Smooth muscle cell (in vitro differentiated cells): Measurements from ENCODE around the gene KIRREL3. TPM values are rescaled to one million over a fixed set of nuclear protein-coding genes. Genes with fewer than 3 reads are reported as not detected.

Experiments
- DNase-seq: peaks from one replicate; lab custom pipeline; 2025; ENCODE audit not compliant: unreplicated experiment; lab: John Stamatoyannopoulos, UW
- H2AFZ ChIP-seq: fragments of 200-600 bp; sonication (generic); 2 replicates; pipeline ENCODE4 v1.6.0; 2016; ENCODE audit warnings: antibody characterized with exemption, low read depth, mild to moderate bottlenecking
- H3F3A ChIP-seq: fragments of 200-600 bp; sonication (generic); 2 replicates; pipeline ENCODE4 v1.6.0; 2017; ENCODE audit warnings: antibody characterized with exemption, low read depth
- H3K27ac ChIP-seq: fragments of 200-600 bp; sonication (generic); 2 replicates; pipeline ENCODE4 v1.5.1; 2016; ENCODE audit warnings: low read depth, mild to moderate bottlenecking
- H3K27me3 ChIP-seq: fragments of 200-600 bp; sonication (generic); 2 replicates; pipeline ENCODE4 v1.6.1; 2016; ENCODE audit warnings: low read depth, mild to moderate bottlenecking
- H3K36me3 ChIP-seq: fragments of 200-600 bp; sonication (generic); 2 replicates; pipeline ENCODE4 v1.5.1; 2016; ENCODE audit warnings: low read depth
- H3K4me1 ChIP-seq: fragments of 200-600 bp; sonication (generic); 2 replicates; pipeline ENCODE4 v1.5.1; 2016; ENCODE audit warnings: low read depth
- H3K4me2 ChIP-seq: fragments of 200-600 bp; sonication (generic); 2 replicates; pipeline ENCODE4 v1.6.0; 2016; ENCODE audit warnings: mild to moderate bottlenecking
- H3K4me3 ChIP-seq: fragments of 200-600 bp; sonication (generic); 2 replicates; pipeline ENCODE4 v1.5.1; 2016; ENCODE audit warnings: mild to moderate bottlenecking
- H3K79me2 ChIP-seq: fragments of 200-600 bp; sonication (generic); 2 replicates; pipeline ENCODE4 v1.6.0; 2016; ENCODE audit warnings: low read depth, mild to moderate bottlenecking
- H3K9ac ChIP-seq: fragments of 200-600 bp; sonication (generic); 2 replicates; pipeline ENCODE4 v1.6.0; 2016; ENCODE audit warnings: low read depth
- H3K9me3 ChIP-seq: fragments of 200-600 bp; sonication (generic); replicated peaks from 2 replicates; pipeline ENCODE4 v1.5.1; 2016; ENCODE audit warnings: low read depth
- H4K20me1 ChIP-seq: fragments of 200-600 bp; sonication (generic); 2 replicates; pipeline ENCODE4 v1.6.0; 2016; ENCODE audit warnings: low read depth
- CTCF ChIP-seq: fragments of 200-600 bp; sonication (generic); IDR thresholded peaks from 2 replicates; pipeline ENCODE4 v1.5.1; 2017; ENCODE audit warnings: borderline replicate concordance, mild to moderate bottlenecking, antibody characterized with exemption; ENCODE audit not compliant: insufficient read depth, poor library complexity, severe bottlenecking
- WGBS: methylation state at CpG from one replicate; pipeline ENCODE4 v1.1.7; 2016; ENCODE audit warnings: low lambda C conversion rate; 5-methylcytosine and 5-hydroxymethylcytosine counted together
- polyA plus RNA-seq: library from polyadenylated mRNA; unstranded; fragments of >200 nt; fragmentation: Nextera tagmentation; extraction: Ambion mirVana; gene quantifications from 2 replicates; pipeline ENCODE4 v1.2.1, GENCODE V29; 2016
- total RNA-seq: library from RNA; depleted of rRNA; stranded (reverse); fragments of >200 nt; gene quantifications from 2 replicates; pipeline ENCODE4 v1.2.3, GENCODE V29; 2014

Gene KIRREL3
- total and polyA plus RNA-seq, 2 experiments from 2014 or later: 1.2 TPM; not detected in 1

GRCh38 chr11:126491092-126491491, 509.5 kb downstream of the KIRREL3 start:
- no peak overlapping the region for H3K4me3 ChIP-seq
- H4K20me1 ChIP-seq: no peaks in the 10 kb centered on the region
- no peaks in the 10 kb centered on the region for H3K27me3 ChIP-seq
- DNase-seq: no peak
- no peak for TF ChIP-seq CTCF
- no peaks in the 10 kb centered on the region for H3K36me3 ChIP-seq
- H3K27ac ChIP-seq: no peak overlapping the region
- no peaks in the 10 kb centered on the region for H3K9me3 ChIP-seq
- no peaks in the 10 kb centered on the region for H3K79me2 ChIP-seq
- H3F3A ChIP-seq: no peaks in the 10 kb centered on the region
- H3K9ac ChIP-seq: no peak overlapping the region
- peaks cover 5% of the 10 kb centered on the region for H3K4me1 ChIP-seq
- WGBS: 79% methylated on average over 13 of the region's 13 CpGs
- H3K4me2 ChIP-seq: no peak overlapping the region
- H2AFZ ChIP-seq: no peak overlapping the region

- H3K79me2 ChIP-seq: no peaks in the 10 kb centered on the region
- H2AFZ ChIP-seq: no peak overlapping the region
- H4K20me1 ChIP-seq: no peaks in the 10 kb centered on the region
- no peak for DNase-seq
- no peaks in the 10 kb centered on the region for H3K36me3 ChIP-seq
- no peak overlapping the region for H3K9ac ChIP-seq
- H3K4me2 ChIP-seq: no peak overlapping the region
- WGBS: 88% methylated on average over 21 of the region's 21 CpGs
- H3K9me3 ChIP-seq: no peaks in the 10 kb centered on the region
- H3K4me3 ChIP-seq: no peak overlapping the region
- no peak for TF ChIP-seq CTCF
- no peaks in the 10 kb centered on the region for H3F3A ChIP-seq
- no peak overlapping the region for H3K27ac ChIP-seq
- peaks cover 12% of the 10 kb centered on the region for H3K4me1 ChIP-seq
- no peaks in the 10 kb centered on the region for H3K27me3 ChIP-seq
These were observed 510.5 kb downstream of the KIRREL3 start for GRCh38 chr11:126489836-126490660.

- Histone ChIP-seq H3K9me3 (no peaks in the 10 kb centered on the region), H3K9ac (no peak overlapping the region), H3K27me3 (no peaks in the 10 kb centered on the region), H3K4me1 (peaks cover 17% of the 10 kb centered on the region), H3K79me2 (no peaks in the 10 kb centered on the region), H3K4me3 (no peak overlapping the region), H3K36me3 (no peaks in the 10 kb centered on the region), H3K4me2 (no peak overlapping the region), H3K27ac (no peak overlapping the region), H4K20me1 (no peaks in the 10 kb centered on the region), H2AFZ (no peak overlapping the region), H3F3A (no peaks in the 10 kb centered on the region)
- 95% methylated on average over 22 of the region's 23 CpGs for WGBS
- no peak for DNase-seq
- TF ChIP-seq CTCF: no peak
These were observed 511.8 kb downstream of the KIRREL3 start for GRCh38 chr11:126488591-126489370.
